K562 (cell line): ENCODE data around the gene KCTD3. TPM values are rescaled to one million over a fixed set of nuclear protein-coding genes. Genes with fewer than 3 reads are reported as not detected.

ENCODE experiments used
- CBX1 ChIP-seq: sonication (generic); IDR thresholded peaks from 2 replicates; pipeline ENCODE4 v1.6.1; 2016; ENCODE audit warnings: antibody characterized with exemption, low read depth, mild to moderate bottlenecking
- E2F5 ChIP-seq: sonication (generic); formaldehyde crosslinking; IDR thresholded peaks from 2 replicates; pipeline ENCODE4 v1.8.0; 2022; ENCODE audit warnings: mild to moderate bottlenecking, missing genetic modification reagents
- ESRRA ChIP-seq: fragments of 450-650 bp; IDR thresholded peaks from 2 replicates; pipeline ENCODE4 v1.6.1; 2014; ENCODE audit warnings: low read depth, mild to moderate bottlenecking, moderate library complexity, borderline replicate concordance
- EZH2 ChIP-seq: IDR thresholded peaks from 2 replicates; pipeline ENCODE4 v1.6.1; 2012; ENCODE audit warnings: low read depth, mild to moderate bottlenecking, inconsistent platforms, low read length, borderline replicate concordance
- GATAD2A ChIP-seq: fragments of 450-650 bp; IDR thresholded peaks from 2 replicates; pipeline ENCODE4 v1.6.1; 2017
- MLLT1 ChIP-seq, 2 experiments: fragments of 450-650 bp; IDR thresholded peaks; 2 replicates each; pipeline ENCODE4 v1.6.1; 2016
- MYNN ChIP-seq, 2 experiments: sonication (generic); formaldehyde crosslinking in 1 of 2; IDR thresholded peaks; 2 replicates each; pipeline versions ENCODE4 v1.5.0 to v1.6.1; 2016 to 2020; ENCODE audit warnings: antibody characterized with exemption in 1 of 2, missing genetic modification reagents in 1 of 2
- POLR2G ChIP-seq: fragments of 200-400 bp; formaldehyde crosslinking; IDR thresholded peaks from 2 replicates; pipeline ENCODE4 v1.6.1; 2017; ENCODE audit warnings: low read depth, mild to moderate bottlenecking, antibody characterized with exemption, low read length, moderate library complexity
- POLR2H ChIP-seq: IDR thresholded peaks from 2 replicates; pipeline ENCODE4 v1.6.1; 2016; ENCODE audit warnings: missing genetic modification characterization, low read depth, mild to moderate bottlenecking, control low read depth, missing compliant biosample characterization, moderate library complexity
- RB1 ChIP-seq: fragments of 450-650 bp; IDR thresholded peaks from 2 replicates; pipeline ENCODE4 v1.6.1; 2017; ENCODE audit warnings: low read depth, mild to moderate bottlenecking
- ZBTB1 ChIP-seq: sonication (generic); formaldehyde crosslinking; IDR thresholded peaks from 2 replicates; pipeline ENCODE4 v1.8.1; 2023; ENCODE audit warnings: missing genetic modification reagents, low read depth, mild to moderate bottlenecking, borderline replicate concordance
- polyA plus RNA-seq, 8 experiments: library from polyadenylated mRNA; depleted of rRNA in 4 of 8; stranded (reverse) in 5 of 8; unstranded in 3 of 8; fragments of >200 nt; fragmentation: Nextera tagmentation in 2 of 8; fragmentation: Illumina TruSeq in 1 of 8; extraction: Ambion mirVana in 2 of 8; extraction: Trizol in 1 of 8; gene quantifications; 2 replicates each; pipeline versions ENCODE4 v1.2.1 to v1.2.3, GENCODE V29; 2011 to 2014; ENCODE audit warnings: inconsistent platforms in 1 of 8, missing spikeins in 1 of 8
- total RNA-seq, 7 experiments: library from RNA; depleted of rRNA in 6 of 7; stranded (reverse); fragments of >200 nt in 6 of 7; fragmentation: Illumina TruSeq in 2 of 7; extraction: Trizol in 2 of 7; gene quantifications; 2 replicates each; pipeline versions ENCODE4 v1.2.1 to v1.2.3, GENCODE V29; 2011 to 2021; ENCODE audit warnings: low replicate concordance in 1 of 7
- TF ChIP-seq, protein P1 (sequence below), 2 experiments: IDR thresholded peaks; 2 replicates each; pipeline ENCODE4 v1.6.1; 2011; ENCODE audit warnings: borderline replicate concordance in 1 of 2, control low read depth in 1 of 2, low read depth in 1 of 2, low read length in 1 of 2, mild to moderate bottlenecking in 1 of 2, mixed read lengths in 1 of 2, moderate library complexity in 1 of 2; ENCODE audit not compliant: insufficient read depth in 1 of 2, insufficient read length in 1 of 2, poor library complexity in 1 of 2, severe bottlenecking in 1 of 2; ENCODE audit errors: extremely low read depth in 1 of 2
- TF ChIP-seq, protein P2 (sequence below): fragments of 450-650 bp; IDR thresholded peaks from 2 replicates; pipeline ENCODE4 v1.6.1; 2016; ENCODE audit warnings: low read depth

The KCTD3 gene
- total and polyA plus RNA-seq, 9 of the 15 experiments (the other 6 are each of a cell fraction or from before 2014, with no cell fraction given), result 12.8 to 77.1 (median 44.3) TPM

DNA sequence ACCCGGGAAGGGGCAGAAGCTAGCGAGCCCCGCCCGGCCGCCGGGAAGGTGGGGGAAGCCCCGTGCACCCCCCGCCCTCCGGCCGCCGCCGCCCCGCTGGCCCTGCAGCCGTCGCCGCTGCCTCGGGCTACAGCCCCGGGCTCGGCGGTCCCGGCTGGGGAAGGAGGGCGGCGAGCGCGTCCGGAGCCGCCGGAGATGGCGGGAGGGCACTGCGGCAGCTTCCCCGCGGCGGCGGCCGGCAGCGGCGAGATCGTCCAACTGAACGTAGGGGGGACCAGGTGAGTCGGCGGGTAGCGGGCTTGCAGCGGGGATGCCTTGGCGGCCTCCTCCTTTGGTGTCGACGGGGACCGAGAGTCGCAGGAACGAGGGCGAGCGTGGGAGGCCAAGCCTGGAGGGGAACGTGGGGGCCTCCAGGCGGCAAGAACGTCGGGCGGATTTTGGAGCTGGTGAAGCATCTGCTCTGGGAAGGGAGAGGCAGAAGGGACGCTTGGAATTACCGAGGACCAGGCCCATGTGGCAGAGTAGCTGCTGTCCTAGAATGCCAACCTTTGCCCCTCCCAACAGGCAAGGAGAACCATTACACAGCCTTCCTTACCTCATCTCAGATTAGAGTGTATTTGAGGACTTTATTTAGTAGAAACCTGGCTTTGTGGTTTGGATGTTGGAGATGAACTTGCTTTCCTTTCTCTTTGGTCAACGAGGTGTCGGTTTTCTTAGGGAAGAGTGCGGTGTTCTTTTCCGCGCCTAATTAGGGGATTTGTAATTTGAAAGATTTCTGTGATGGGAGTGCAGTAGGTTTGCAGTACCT lies 591 bp downstream of the KCTD3 start (continued):
- TF ChIP-seq, protein P1, sequence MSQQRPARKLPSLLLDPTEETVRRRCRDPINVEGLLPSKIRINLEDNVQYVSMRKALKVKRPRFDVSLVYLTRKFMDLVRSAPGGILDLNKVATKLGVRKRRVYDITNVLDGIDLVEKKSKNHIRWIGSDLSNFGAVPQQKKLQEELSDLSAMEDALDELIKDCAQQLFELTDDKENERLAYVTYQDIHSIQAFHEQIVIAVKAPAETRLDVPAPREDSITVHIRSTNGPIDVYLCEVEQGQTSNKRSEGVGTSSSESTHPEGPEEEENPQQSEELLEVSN (IDR thresholded peaks at IDR 0.05; ENCODE audit: borderline replicate concordance in 1 of 2, extremely low read depth in 1 of 2, insufficient read depth in 1 of 2, insufficient read length in 1 of 2, low read depth in 1 of 2, low read length in 1 of 2, poor library complexity in 1 of 2, severe bottlenecking in 1 of 2), result peak in 1 of 2 experiments; percentile 27
- TF ChIP-seq POLR2G (peak; percentile 78), RB1 (peak; percentile 51; the same call in 1 of the 2 replicates), EZH2 (no peak), ZBTB1 (CRISPR knock-in tag) (0 out of 2 replicates have a peak, but pooled peaks have one; percentile 25), E2F5 (CRISPR knock-in tag) (0 out of 2 replicates have a peak, but pooled peaks have one; percentile 30), MLLT1 (IDR thresholded peaks at IDR 0.05) (peak; percentile 51 to 74), CBX1 (peak; percentile 56; the same call in 1 of the 2 replicates), ESRRA (no peak), GATAD2A (no peak), MYNN (IDR thresholded peaks at IDR 0.05) (peak; percentile 45; the same call in 1 of the 2 replicates), MYNN (CRISPR knock-in tag; IDR thresholded peaks at IDR 0.05) (no peak), POLR2H (tag) (no peak)
- TF ChIP-seq, protein P2, sequence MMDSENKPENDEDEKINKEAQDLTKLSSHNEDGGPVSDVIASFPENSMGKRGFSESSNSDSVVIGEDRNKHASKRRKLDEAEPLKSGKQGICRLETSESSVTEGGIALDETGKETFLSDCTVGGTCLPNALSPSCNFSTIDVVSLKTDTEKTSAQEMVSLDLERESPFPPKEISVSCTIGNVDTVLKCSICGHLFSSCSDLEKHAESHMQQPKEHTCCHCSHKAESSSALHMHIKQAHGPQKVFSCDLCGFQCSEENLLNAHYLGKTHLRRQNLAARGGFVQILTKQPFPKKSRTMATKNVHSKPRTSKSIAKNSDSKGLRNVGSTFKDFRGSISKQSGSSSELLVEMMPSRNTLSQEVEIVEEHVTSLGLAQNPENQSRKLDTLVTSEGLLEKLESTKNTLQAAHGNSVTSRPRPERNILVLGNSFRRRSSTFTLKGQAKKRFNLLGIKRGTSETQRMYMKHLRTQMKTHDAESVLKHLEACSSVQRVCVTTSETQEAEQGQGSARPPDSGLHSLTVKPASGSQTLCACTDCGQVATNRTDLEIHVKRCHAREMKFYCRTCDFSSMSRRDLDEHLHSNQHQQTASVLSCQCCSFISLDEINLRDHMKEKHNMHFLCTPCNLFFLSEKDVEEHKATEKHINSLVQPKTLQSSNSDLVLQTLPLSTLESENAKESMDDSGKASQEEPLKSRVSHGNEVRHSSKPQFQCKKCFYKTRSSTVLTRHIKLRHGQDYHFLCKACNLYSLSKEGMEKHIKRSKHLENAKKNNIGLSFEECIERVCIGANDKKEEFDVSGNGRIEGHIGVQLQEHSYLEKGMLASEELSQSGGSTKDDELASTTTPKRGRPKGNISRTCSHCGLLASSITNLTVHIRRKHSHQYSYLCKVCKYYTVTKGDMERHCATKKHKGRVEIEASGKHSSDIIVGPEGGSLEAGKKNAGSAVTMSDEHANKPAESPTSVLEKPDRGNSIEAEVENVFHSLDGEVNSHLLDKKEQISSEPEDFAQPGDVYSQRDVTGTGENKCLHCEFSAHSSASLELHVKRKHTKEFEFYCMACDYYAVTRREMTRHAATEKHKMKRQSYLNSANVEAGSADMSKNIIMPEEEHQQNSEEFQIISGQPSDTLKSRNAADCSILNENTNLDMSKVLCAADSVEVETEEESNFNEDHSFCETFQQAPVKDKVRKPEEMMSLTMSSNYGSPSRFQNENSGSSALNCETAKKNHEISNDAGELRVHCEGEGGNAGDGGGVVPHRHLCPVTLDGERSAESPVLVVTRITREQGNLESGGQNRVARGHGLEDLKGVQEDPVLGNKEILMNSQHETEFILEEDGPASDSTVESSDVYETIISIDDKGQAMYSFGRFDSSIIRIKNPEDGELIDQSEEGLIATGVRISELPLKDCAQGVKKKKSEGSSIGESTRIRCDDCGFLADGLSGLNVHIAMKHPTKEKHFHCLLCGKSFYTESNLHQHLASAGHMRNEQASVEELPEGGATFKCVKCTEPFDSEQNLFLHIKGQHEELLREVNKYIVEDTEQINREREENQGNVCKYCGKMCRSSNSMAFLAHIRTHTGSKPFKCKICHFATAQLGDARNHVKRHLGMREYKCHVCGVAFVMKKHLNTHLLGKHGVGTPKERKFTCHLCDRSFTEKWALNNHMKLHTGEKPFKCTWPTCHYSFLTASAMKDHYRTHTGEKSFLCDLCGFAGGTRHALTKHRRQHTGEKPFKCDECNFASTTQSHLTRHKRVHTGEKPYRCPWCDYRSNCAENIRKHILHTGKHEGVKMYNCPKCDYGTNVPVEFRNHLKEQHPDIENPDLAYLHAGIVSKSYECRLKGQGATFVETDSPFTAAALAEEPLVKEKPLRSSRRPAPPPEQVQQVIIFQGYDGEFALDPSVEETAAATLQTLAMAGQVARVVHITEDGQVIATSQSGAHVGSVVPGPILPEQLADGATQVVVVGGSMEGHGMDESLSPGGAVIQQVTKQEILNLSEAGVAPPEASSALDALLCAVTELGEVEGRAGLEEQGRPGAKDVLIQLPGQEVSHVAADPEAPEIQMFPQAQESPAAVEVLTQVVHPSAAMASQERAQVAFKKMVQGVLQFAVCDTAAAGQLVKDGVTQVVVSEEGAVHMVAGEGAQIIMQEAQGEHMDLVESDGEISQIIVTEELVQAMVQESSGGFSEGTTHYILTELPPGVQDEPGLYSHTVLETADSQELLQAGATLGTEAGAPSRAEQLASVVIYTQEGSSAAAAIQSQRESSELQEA, result peak; percentile 59; the same call in 1 of the 2 replicates
